Measurements from ENCODE around the gene JAKMIP1. TPM values are rescaled to one million over a fixed set of nuclear protein-coding genes. Genes with fewer than 3 reads are reported as not detected.
"Not testable (repeated sequence)": the region's sequence is repeated elsewhere in the genome, so short reads cannot be mapped to it uniquely, and the experiment has no call there.

Gene JAKMIP1
- total RNA-seq, 1 experiment from 2014 or later: not detected

GRCh38 chr4:6221851-6222760 is 21.8 kb upstream of the JAKMIP1 start:
- no peak for DNase-seq

GRCh38 chr4:6221301-6221850 is 21.0 kb upstream of the JAKMIP1 start:
- Histone ChIP-seq H3K36me3 (no peaks in the 10 kb centered on the region), H3K9me3 (replicated peaks) (no peaks in the 10 kb centered on the region), H3K4me3 (no peak overlapping the region), H3K27me3 (no peaks in the 10 kb centered on the region), H3K27ac (no peak overlapping the region), H3K4me1 (no peaks in the 10 kb centered on the region)
- DNase-seq: no peak

More at GRCh38 chr4:6221851-6222760, 21.8 kb upstream of the JAKMIP1 start:
- Histone ChIP-seq H3K4me1 (no peaks in the 10 kb centered on the region), H3K27me3 (no peaks in the 10 kb centered on the region), H3K36me3 (no peaks in the 10 kb centered on the region), H3K27ac (no peak overlapping the region), H3K4me3 (no peak overlapping the region), H3K9me3 (replicated peaks) (no peaks in the 10 kb centered on the region)

- Histone ChIP-seq H3K27me3 (no peaks in the 10 kb centered on the region), H3K27ac (no peak overlapping the region), H3K36me3 (no peaks in the 10 kb centered on the region), H3K4me1 (no peaks in the 10 kb centered on the region), H3K4me3 (no peak overlapping the region), H3K9me3 (replicated peaks) (no peaks in the 10 kb centered on the region)
- no peak for DNase-seq
Observed at GRCh38 chr4:6217716-6218381, 17.5 kb upstream of the JAKMIP1 start.

- Histone ChIP-seq H3K9me3 (replicated peaks) (no peaks in the 10 kb centered on the region), H3K27me3 (no peaks in the 10 kb centered on the region), H3K4me3 (no peak overlapping the region), H3K27ac (no peak overlapping the region), H3K4me1 (no peaks in the 10 kb centered on the region), H3K36me3 (no peaks in the 10 kb centered on the region)
- DNase-seq: no peak
Observed at GRCh38 chr4:6216588-6216987, 16.2 kb upstream of the JAKMIP1 start.

DNA sequence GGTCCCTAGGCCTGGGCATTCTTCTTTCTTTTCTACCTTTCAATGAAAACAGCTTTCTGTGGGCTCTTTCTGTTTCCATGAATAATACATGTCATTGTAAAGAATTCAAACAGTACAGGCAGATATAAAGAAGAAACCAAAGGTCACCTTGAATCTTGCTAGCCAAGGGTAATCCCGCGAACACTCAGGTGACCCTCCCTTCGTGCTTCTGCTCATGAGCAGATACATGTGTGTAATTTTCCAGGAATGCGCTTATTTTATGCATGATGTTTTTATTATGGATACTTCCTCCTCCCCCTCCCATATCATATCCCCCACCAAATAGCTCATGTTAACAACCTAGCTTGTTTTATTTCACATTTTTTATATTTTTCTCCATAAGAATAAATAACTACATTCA is 9.6 kb upstream of the JAKMIP1 start:
- no peaks in the 10 kb centered on the region for H3K27me3 ChIP-seq
- DNase-seq: no peak
- H3K27ac ChIP-seq: no peak overlapping the region
- no peaks in the 10 kb centered on the region; the same call in 1 of the 2 replicates for H3K36me3 ChIP-seq
- H3K9me3 ChIP-seq (replicated peaks): no peaks in the 10 kb centered on the region
- H3K4me1 ChIP-seq: no peaks in the 10 kb centered on the region
- H3K4me3 ChIP-seq: no peak overlapping the region

GRCh38 chr4:6209291-6209690 is 8.9 kb upstream of the JAKMIP1 start:
- H3K4me3 ChIP-seq; H3K4me1 ChIP-seq; H3K36me3 ChIP-seq; H3K27me3 ChIP-seq; H3K27ac ChIP-seq; DNase-seq; H3K9me3 ChIP-seq (replicated peaks): not testable (repeated sequence)

DNA sequence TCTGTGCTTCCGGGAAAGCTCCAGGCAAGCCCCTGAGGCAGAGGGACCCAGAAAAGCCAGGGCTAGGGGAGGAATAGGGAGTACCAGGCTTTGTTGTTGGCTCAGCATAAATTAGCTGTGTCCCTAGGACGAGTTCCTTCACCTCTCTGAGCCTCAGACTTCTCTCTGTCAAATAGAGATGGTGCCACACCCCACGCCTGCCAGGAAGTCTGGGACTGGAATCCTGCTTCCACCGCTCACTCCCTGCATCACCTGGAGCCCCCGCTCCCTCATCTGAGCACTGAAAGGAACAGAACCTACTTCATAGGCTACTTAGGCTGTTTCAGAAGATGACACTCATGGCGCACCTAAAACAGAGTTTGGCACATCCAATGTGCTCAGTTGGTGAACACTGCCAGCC is 8.1 kb upstream of the JAKMIP1 start:
- no peak for DNase-seq
- no peaks in the 10 kb centered on the region for H3K4me1 ChIP-seq

GRCh38 chr4:6207602-6208001 is 7.3 kb upstream of the JAKMIP1 start:
- Histone ChIP-seq H3K9me3 (replicated peaks) (no peaks in the 10 kb centered on the region), H3K36me3 (no peaks in the 10 kb centered on the region; the same call in 1 of the 2 replicates), H3K4me1 (no peaks in the 10 kb centered on the region), H3K4me3 (no peak overlapping the region), H3K27ac (no peak overlapping the region), H3K27me3 (no peaks in the 10 kb centered on the region)
- no peak for DNase-seq

More for the DNA sequence above, 8.1 kb upstream of the JAKMIP1 start:
- Histone ChIP-seq H3K9me3 (replicated peaks) (no peaks in the 10 kb centered on the region), H3K27me3 (no peaks in the 10 kb centered on the region), H3K36me3 (no peaks in the 10 kb centered on the region; the same call in 1 of the 2 replicates), H3K4me3 (no peak overlapping the region), H3K27ac (no peak overlapping the region)

DNA sequence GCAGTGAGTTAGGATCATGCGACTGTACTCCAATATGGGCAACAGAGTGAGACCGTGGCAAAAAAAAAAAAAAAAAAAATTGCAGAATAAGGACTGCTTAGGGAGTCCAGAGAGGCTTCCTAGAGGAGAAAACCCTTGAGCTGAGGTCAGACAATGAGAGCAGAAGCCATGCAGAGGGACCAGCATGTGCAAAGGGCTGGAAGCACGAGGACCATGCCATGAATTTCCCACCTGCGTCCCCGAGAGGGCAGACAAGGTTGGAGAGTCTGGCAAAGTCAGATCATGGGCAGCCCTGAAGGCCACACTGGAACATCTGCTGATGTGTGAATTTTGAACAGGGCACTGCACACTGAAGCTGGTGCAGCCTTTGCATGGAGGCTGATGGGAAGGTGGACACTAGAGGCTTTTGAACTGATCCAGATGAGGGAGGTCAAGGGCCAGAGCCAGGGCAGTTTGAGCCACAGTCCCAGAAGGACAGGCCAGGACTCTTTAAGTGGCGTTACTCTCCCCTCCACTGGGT is 6.5 kb upstream of the JAKMIP1 start:
- H3K27ac ChIP-seq: no peak overlapping the region
- H3K4me3 ChIP-seq: no peak overlapping the region
- H3K9me3 ChIP-seq (replicated peaks): no peaks in the 10 kb centered on the region
- no peaks in the 10 kb centered on the region for H3K4me1 ChIP-seq
- no peak for DNase-seq
- H3K27me3 ChIP-seq: no peaks in the 10 kb centered on the region
- H3K36me3 ChIP-seq: no peaks in the 10 kb centered on the region; the same call in 1 of the 2 replicates

DNA sequence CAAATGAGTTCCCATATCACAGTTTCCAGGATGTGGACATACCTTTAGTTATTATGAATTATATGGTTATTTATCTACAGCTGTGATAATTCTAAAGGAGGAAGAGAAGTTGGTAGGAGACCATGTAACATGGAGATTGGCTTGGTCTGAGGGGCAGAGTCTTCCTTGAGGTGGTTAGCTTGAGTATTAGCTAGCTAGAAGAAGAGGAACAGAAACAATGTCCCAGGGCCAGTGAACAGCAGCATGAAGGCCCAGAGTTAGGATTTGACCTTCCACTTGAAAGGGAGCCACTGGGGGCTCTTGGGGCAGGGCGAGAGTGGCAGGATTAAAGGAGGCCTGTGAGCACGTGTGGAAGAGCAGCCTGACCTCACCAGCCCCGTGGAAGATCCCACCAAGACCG is 5.6 kb upstream of the JAKMIP1 start:
- Histone ChIP-seq H3K4me1 (no peaks in the 10 kb centered on the region), H3K4me3 (no peak overlapping the region), H3K27ac (no peak overlapping the region)

GRCh38 chr4:6205567-6205931 is 5.2 kb upstream of the JAKMIP1 start:
- no peak for DNase-seq
- H3K4me1 ChIP-seq: no peaks in the 10 kb centered on the region

More for the DNA sequence above, 5.6 kb upstream of the JAKMIP1 start:
- Histone ChIP-seq H3K9me3 (replicated peaks) (no peaks in the 10 kb centered on the region), H3K36me3 (no peaks in the 10 kb centered on the region; the same call in 1 of the 2 replicates), H3K27me3 (no peaks in the 10 kb centered on the region)
- DNase-seq: no peak

GRCh38 chr4:6204871-6205566 is 4.7 kb upstream of the JAKMIP1 start:
- Histone ChIP-seq H3K27me3 (no peaks in the 10 kb centered on the region), H3K27ac (no peak overlapping the region), H3K36me3 (no peaks in the 10 kb centered on the region), H3K4me3 (no peak overlapping the region), H3K9me3 (replicated peaks) (no peaks in the 10 kb centered on the region), H3K4me1 (no peaks in the 10 kb centered on the region)
- no peak for DNase-seq

More at GRCh38 chr4:6205567-6205931, 5.2 kb upstream of the JAKMIP1 start:
- H3K27ac ChIP-seq: no peak overlapping the region
- H3K36me3 ChIP-seq: no peaks in the 10 kb centered on the region
- H3K9me3 ChIP-seq (replicated peaks): no peaks in the 10 kb centered on the region
- no peaks in the 10 kb centered on the region for H3K27me3 ChIP-seq
- H3K4me3 ChIP-seq: no peak overlapping the region

DNA sequence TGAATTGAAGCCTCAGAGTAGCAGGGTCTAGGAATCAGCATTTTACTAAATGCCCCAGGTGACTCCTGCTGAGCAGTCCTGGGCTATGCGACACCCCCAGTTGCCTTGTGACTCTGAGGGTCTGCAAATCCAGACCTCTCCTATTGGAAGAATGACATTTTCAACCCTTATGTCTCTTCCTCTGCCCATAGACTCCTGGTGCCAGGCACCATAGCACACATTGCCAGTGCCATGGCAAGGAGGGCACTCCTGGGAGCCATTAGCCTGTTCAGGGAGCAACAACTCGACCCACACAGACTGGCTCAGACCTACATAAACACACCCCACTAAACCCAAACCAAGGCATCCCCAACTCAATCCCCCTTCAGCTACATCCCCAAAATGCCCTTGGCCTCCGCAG is 3.7 kb upstream of the JAKMIP1 start:
- no peaks in the 10 kb centered on the region for H3K27me3 ChIP-seq
- no peaks in the 10 kb centered on the region for H3K4me1 ChIP-seq
- no peak overlapping the region for H3K4me3 ChIP-seq
- no peaks in the 10 kb centered on the region for H3K36me3 ChIP-seq
- no peak overlapping the region for H3K27ac ChIP-seq
- no peaks in the 10 kb centered on the region for H3K9me3 ChIP-seq (replicated peaks)
- DNase-seq: no peak

DNA sequence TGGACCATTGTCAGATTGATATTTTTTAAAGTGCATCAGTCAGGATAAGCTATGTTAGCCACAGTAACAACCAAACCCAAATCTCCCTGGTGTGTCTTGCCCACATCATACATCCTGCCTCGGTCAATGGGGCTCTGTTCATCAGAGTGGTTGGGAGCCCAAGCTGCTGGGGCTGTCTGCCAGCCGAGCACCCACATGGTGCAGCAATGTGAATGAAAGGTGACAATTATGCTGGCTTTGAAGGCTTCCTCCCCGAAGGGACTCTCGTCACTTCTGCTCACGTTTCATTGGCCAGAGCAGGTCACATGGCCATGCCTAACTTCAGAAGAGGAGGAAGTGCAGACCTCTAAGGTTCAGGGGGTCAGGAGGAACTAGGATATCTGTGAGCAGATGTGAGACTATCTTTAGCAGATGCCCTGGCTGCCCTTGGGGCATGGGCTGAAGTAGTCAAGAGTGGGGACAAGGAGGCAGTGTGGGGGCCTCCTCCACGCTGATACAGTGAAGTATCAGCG is 1.3 kb upstream of the JAKMIP1 start:
- DNase-seq: no peak
- Histone ChIP-seq H3K4me3 (no peak overlapping the region), H3K27ac (no peak overlapping the region), H3K36me3 (no peaks in the 10 kb centered on the region), H3K4me1 (no peaks in the 10 kb centered on the region), H3K27me3 (no peaks in the 10 kb centered on the region; the same call in 1 of the 2 replicates), H3K9me3 (replicated peaks) (no peaks in the 10 kb centered on the region)
